Fibroblast of the aortic adventitia (primary cell): ENCODE measurements around the gene SIGLEC15. TPM values are rescaled to one million over a fixed set of nuclear protein-coding genes. Genes with fewer than 3 reads are reported as not detected.

Experiments
- DNase-seq: peaks from one replicate; pipeline ENCODE4 v3.0.0-alpha.2; 2010; ENCODE audit warnings: low read depth
- H3K4me3 ChIP-seq: 2 replicates; pipeline ENCODE4 v1.5.1; 2011; ENCODE audit warnings: low read depth, mild to moderate bottlenecking, control low read depth, low read length, moderate library complexity
- CTCF ChIP-seq: IDR thresholded peaks from 2 replicates; pipeline ENCODE4 v1.5.1; 2011; ENCODE audit warnings: mild to moderate bottlenecking, low read length, control low read depth, inconsistent platforms; ENCODE audit not compliant: insufficient read depth
- total RNA-seq: library from RNA; depleted of rRNA; stranded (reverse); fragments of >200 nt; gene quantifications from 2 replicates; pipeline ENCODE4 v1.2.3, GENCODE V29; 2012; ENCODE audit warnings: low replicate concordance

SIGLEC15 gene
- total RNA-seq, 1 donor, result 8.4 TPM

GRCh38 chr18:45879681-45880655 is 54.5 kb downstream of the SIGLEC15 start:
- DNase-seq, result peak; percentile 74
- peak; percentile 99 for TF ChIP-seq CTCF
- no peak overlapping the region for H3K4me3 ChIP-seq

- no peak for TF ChIP-seq CTCF
- no peak overlapping the region for H3K4me3 ChIP-seq
Measured at GRCh38 chr18:45880876-45881558, 55.5 kb downstream of the SIGLEC15 start.

GRCh38 chr18:45887585-45887984 is 62.1 kb downstream of the SIGLEC15 start:
- TF ChIP-seq CTCF, result no peak
- DNase-seq, result no peak

More at GRCh38 chr18:45880876-45881558, 55.5 kb downstream of the SIGLEC15 start:
- no peak for DNase-seq

GRCh38 chr18:45889419-45890064 is 64.1 kb downstream of the SIGLEC15 start:
- H3K4me3 ChIP-seq, result no peak overlapping the region
- no peak for TF ChIP-seq CTCF
- no peak for DNase-seq

More at GRCh38 chr18:45887585-45887984, 62.1 kb downstream of the SIGLEC15 start:
- no peak overlapping the region for H3K4me3 ChIP-seq

- H3K4me3 ChIP-seq, result no peak overlapping the region
- DNase-seq, result no peak
- TF ChIP-seq CTCF, result no peak
Measured at GRCh38 chr18:45890606-45891005, 65.1 kb downstream of the SIGLEC15 start.

- no peak for DNase-seq
- H3K4me3 ChIP-seq, result no peak overlapping the region
- no peak for TF ChIP-seq CTCF
Measured at GRCh38 chr18:45891806-45892205, 66.3 kb downstream of the SIGLEC15 start.
